Stimulated activated CD4-positive, alpha-beta T cell treated with anti-CD3 and anti-CD28 coated beads, Interleukin-4, amount 100 ng/mL, for 48 hours (primary cell): ENCODE measurements around the gene TBATA.

Source experiments
- DNase-seq, 2 donors: peaks; one replicate each; pipeline ENCODE4 v3.0.0-alpha.2; 2020; ENCODE audit warnings: low read depth in 2 of 2

The TBATA gene

DNA sequence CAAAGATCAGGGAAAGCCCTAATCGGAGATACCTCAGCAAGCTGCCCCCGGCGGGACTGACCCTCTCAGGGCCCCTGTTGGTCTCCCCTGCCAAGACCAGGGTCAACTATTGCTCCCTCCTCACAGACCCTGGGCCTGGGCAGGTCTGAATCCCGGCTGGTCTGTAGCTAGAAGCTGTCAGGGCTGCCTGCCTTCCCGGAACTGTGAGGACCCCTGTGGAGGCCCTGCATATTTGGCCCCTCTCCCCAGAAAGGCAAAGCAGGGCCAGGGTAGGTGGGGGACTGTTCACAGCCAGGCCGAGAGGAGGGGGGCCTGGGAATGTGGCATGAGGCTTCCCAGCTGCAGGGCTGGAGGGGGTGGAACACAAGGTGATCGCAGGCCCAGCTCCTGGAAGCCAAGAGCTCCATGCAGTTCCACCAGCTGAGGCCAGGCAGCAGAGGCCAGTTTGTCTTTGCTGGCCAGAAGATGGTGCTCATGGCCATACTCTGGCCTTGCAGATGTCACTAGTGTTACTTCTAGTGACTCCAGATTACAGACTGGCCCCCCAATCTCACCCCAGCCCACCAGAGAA is 24.1 kb downstream of the TBATA start:
- no peak for DNase-seq

DNA sequence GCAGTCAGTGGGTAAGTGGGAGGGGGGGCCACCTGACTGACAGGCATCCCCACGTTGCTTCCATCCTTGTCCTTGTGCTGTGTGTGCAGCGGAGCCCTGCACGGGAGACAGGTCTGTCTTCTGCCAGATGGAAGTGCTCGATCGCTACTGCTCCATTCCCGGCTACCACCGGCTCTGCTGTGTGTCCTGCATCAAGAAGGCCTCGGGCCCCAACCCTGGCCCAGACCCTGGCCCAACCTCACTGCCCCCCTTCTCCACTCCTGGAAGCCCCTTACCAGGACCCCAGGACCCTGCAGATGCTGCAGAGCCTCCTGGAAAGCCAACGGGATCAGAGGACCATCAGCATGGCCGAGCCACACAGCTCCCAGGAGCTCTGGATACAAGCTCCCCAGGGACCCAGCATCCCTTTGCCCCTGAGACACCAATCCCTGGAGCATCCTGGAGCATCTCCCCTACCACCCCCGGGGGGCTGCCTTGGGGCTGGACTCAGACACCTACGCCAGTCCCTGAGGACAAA is 24.8 kb downstream of the TBATA start:
- no peak for DNase-seq

GRCh38 chr10:70759781-70760180 is 25.4 kb downstream of the TBATA start:
- DNase-seq = no peak

- DNase-seq = peak; percentile 57 to 58
Measured at GRCh38 chr10:70758757-70759514, 26.2 kb downstream of the TBATA start.

GRCh38 chr10:70757856-70758255 is 27.3 kb downstream of the TBATA start:
- DNase-seq = no peak

GRCh38 chr10:70756700-70757360 is 28.3 kb downstream of the TBATA start:
- no peak for DNase-seq

- no peak for DNase-seq
Measured at GRCh38 chr10:70753841-70754621, 31.1 kb downstream of the TBATA start.

GRCh38 chr10:70753026-70753663 is 32.0 kb downstream of the TBATA start:
- DNase-seq = no peak

DNA sequence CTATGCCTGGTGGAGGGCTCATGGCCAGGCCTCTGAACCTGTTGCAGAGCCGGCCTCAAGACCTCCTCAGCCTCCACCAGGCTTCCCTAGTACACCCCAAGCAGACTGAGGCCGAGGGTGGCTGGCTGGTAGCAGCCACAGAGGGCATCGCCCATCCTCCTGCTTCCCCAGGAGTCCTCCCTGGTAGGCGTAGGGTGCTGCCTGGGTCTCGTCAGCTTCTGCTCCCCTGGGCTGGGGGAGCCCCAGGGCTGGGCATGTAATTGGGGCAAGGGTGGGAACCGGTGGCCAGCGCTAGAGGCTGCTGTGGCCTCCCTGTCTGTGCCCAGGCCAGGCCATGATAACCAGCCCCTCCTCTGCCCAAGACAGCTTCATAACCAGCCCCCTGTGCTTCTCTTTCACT is 32.6 kb downstream of the TBATA start:
- no peak for DNase-seq

DNA sequence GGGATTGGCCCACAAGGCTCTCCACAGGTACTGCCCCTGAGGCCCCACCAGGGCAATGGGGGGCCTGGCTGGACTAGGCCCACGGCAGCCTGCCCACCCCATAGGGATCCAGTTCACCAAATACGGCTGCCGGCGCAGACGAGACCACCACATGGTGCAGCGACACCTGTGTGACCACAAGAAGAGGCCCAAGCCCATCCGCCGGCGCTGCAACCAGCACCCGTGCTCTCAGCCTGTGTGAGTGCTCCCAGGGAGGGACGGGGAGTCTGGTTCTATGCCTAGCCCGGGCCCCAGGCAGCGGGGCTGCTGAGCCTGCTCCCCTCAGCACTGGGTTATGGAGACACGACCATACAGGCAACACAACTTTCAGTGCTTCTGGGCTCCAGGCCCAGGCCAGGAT is 33.2 kb downstream of the TBATA start:
- DNase-seq = no peak

DNA sequence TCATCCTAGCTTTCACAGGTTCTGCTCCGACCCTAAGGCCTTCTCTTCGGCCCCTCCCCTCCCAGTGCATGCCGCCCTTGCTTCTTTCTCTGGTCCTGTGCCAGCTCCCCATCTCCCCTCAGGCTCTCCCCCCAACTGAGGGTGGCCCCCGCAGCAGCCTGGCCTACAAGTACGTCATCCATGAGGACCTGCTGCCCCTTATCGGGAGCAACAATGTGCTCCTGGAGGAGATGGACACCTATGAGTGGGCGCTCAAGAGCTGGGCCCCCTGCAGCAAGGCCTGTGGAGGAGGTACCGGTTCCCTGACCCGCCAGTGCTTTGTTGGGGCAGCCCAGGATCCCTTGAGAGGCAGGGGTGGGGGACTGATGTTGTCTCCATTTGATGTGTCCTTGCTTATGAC is 33.8 kb downstream of the TBATA start:
- no peak for DNase-seq

DNA sequence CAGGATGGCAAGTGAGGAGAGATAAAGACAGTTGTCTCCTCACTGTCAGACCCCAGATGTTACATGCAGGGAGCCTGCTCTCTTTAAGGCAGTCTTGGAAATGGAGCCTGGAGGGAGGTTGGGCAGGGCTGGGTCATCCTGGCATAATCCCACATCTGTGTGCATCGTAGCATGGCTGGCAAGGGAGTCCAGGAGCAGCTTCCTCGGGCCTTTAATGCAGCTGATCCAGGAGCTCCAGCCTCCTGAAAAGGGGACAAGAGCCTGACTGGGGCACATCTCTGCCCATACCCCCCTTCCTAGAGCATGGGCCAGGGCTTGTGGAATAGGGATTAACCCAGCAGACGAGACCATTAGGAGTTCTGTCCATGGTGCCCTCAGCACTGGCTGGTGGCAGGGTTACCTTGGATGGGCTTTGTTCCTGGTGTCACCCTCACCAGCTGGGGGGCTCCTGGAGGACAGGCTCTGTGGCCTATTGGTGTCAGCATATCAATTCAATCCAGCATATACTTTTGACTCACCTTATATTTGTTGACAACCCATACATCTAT is 34.9 kb downstream of the TBATA start:
- no peak for DNase-seq

DNA sequence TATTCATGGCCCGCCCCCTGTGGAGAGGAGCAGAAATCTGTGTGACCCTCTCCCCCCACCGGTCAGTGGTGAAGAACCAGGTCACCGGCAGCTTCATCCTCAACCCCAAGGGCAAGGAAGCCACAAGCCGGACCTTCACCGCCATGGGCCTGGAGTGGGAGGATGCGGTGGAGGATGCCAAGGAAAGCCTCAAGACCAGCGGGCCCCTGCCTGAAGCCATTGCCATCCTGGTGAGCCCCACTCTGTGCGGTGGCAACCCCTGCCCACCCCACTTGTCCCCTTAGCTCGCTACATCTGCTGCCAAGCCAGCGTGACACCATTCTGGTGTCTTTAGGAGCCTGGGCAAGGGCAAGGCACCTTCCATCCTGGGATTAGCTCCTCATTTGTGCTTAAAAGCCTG is 35.4 kb downstream of the TBATA start:
- DNase-seq = no peak

DNA sequence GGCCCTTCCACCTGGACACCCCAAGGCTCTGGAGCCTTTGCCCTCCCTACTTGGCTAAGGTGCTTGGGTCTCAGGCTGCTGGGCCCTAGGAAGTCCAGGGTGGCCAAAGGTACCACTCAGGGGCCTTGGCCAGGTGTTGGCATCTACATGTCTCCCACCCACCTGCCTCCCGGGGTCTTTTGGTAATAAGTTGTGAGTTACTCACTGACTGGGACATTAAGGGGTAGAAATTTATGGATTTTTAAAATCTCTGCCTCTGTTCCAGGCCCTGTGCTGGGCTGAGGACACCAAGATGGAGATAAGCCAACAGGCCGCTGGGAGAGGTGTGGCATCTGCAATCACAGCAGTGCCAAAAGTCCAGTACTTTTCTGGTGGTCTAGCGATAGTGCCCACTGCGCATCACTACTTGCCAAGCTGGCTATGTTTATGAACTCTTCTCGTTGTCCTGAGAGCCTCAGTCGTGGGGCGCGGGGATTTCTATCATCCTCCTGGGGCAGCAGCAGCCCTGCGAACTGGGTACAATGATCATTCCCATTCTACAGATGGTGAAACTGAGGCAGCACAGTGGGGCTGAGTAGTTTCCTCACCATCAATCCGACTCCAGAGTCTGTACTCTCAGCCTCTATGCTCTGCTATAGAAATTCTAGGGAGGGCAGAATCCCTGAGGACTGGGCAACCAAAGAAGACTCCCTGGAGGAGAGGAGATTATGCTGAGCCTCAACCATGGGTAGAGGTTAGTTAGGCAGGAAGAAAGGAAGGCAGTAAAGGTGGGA is 36.2 kb downstream of the TBATA start:
- DNase-seq = no peak

DNA sequence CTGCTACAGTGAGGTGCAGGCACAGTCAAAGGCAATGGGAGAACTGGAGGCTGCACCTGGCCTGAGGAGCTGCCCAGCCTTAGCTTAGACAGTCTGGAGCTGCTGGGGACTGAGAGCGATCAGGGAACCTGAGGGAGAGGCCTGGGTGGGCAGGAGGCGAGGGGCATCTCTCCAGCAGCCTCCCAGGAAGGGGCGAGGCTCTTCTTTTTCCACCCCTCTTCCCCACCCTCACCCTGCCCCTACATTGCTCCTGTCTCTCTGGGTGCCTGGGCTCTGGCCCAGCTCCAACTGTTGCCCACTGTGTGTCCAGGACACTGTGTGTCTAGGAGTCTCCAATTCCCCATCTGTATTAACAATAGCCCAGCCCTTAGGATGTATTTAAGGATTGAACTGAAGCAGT is 36.9 kb downstream of the TBATA start:
- no peak for DNase-seq

- DNase-seq = no peak
Measured at GRCh38 chr10:70747192-70747965, 37.8 kb downstream of the TBATA start.

- no peak for DNase-seq
Measured at GRCh38 chr10:70745555-70745954, 39.6 kb downstream of the TBATA start.

DNA sequence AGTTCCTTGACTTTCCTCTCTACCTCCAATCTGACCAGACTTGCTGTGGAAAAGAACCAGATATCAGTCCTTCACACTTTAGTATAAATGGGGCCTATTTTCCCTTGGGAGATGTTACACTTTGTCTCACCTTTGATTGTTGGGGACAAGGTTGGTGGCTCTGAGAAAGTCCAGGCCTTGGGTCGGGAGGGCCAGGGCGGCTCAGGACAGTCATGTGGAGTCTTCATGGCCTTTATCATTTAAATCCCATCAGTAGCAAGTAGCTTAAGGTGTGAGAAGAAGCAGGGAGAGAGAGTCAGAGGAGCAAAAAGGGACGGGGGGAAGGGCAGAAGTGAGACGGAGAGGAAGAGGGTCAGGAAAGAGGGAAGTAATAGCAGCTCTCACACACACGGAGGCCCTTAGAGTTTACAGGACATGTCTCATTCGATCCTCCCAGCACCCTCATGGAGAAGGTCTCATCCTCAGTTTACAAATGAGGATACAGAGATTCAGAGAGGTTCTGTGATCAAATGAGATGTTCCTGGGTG is 40.5 kb downstream of the TBATA start:
- no peak for DNase-seq

DNA sequence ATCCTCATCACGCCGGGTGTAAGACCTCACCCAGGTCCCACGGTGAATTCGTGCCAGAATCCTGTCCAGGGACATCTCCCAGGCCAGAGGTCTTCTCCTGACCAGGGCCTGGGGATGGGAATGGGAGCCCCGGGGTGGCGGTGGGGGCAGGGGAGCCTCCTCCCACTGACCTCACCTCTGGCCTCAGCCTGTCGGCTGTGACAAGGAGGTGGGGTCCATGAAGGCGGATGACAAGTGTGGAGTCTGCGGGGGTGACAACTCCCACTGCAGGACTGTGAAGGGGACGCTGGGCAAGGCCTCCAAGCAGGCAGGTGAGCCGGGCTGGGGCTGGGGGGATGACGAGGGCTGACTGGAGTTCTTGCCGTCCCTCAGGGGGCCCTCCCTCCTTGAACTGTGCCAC is 41.3 kb downstream of the TBATA start:
- DNase-seq = no peak

- DNase-seq = no peak
Measured at GRCh38 chr10:70743430-70743788, 41.8 kb downstream of the TBATA start.
